DMS 273 treated with DMSO at 0.1 percent for 48 hours (cell line): ENCODE data around the gene ARHGEF3.

Source experiments
- DNase-seq: peaks from one replicate; lab custom pipeline; 2025; lab: John Stamatoyannopoulos, UW

Gene ARHGEF3

DNA sequence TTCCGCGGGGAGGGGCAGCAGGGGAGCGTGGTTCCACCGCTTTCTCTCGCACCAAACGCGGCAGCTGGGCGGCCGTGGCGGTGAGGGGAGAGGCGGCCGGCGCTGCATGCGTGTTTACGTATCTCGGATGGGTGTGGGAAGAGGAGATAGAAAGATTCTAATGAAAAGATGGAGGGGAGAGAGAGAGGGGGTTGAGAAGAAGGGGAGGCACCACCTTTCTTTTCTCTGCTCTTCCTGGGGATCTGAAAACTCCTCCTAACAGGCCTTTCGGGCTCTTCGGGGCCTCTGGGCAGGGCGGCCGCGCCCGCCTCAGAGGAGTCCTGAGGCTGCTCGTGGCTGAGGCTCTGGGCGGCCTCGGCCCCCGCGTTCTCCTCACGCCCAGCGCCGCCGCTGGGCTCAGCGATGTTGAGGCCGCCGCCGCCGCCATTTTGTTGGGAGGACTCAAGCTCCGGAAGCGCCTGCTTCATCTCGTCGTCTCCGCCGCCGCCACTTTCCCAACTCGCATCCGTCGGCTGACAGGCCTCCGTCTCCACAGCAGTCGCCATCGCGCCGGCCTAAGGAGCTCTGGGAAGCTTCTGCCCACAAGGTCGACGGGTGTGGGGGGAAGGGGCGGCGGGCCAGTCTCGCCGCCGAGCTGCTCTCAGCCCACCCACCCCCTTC is 119.2 kb downstream of the ARHGEF3 start:
- DNase-seq, result no peak

DNA sequence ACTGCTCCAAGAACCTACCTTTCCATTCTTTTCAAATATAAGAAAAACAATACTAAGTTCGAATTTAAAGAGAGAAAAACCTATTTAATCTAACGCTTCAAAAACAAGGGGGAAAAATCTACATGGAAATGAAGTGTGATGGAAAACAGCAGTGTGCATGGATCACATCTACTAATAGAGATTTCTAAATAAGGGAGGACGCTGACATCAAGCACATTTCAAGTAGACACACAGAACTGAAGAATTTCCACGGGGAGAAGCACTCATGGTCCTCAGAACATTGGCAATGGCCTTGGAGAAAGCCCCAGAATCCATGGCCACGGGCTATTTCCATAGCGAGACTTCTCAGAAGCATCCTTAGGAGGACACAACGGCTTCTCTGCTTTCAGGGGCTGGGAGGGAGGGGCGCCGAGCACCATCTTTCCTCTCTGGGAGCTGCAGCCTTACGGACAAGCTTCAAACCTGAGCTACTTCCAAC is 119.7 kb downstream of the ARHGEF3 start:
- DNase-seq, result peak; percentile 45

DNA sequence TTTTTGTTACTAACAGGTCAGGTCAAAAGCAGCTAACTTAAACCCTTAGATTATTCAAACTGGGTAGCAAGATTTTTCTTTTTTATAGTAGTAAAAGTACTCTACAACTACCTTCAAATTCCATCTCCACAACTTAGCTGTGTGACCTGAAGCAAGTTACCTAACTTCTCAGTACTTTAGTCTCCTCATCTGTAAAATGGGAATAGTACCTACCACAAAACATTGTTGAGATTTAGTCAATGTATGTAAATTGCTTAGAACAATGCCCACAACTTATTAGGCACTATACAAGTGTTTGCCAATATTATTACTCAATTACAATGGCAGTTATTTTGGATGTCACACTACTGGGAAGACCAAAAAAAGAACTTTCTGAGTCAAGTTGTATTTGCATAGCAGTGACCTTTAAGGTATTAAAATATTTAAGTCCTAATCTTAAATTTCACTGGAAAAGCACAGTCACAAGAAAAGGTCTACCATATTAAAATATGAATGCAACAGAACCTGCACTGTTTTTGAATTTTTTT is 121.6 kb downstream of the ARHGEF3 start:
- no peak for DNase-seq
